Astrocyte (in vitro differentiated cells and primary cell): Measurements from ENCODE around the gene MRPL19.

Source experiments
- CTCF ChIP-seq: IDR thresholded peaks from 2 replicates; pipeline ENCODE4 v1.5.1; 2011; ENCODE audit warnings: low read depth, mild to moderate bottlenecking, inconsistent platforms, low read length, moderate library complexity; ENCODE audit not compliant: insufficient read depth
- EZH2 ChIP-seq: IDR thresholded peaks from 2 replicates; pipeline ENCODE4 v1.6.1; 2012; ENCODE audit warnings: mild to moderate bottlenecking, low read length, inconsistent platforms; ENCODE audit not compliant: insufficient read depth

- TF ChIP-seq CTCF (no peak), EZH2 (no peak)
Observed at GRCh38 chr2:75709297-75709696, 62.7 kb downstream of the MRPL19 start.
